Measurements from ENCODE around the gene RILPL1.

- TF ChIP-seq TARDBP (IDR thresholded peaks at IDR 0.05) (no peak), SP1 (IDR thresholded peaks at IDR 0.05) (no peak), FOXM1 (IDR thresholded peaks at IDR 0.05; ENCODE audit: borderline replicate concordance) (no peak), SUZ12 (IDR thresholded peaks at IDR 0.05) (no peak), NFRKB (IDR thresholded peaks at IDR 0.05) (no peak), LEF1 (IDR thresholded peaks at IDR 0.05; ENCODE audit: borderline replicate concordance) (no peak), ZNF384 (IDR thresholded peaks at IDR 0.05) (no peak), L3MBTL2 (conservative IDR thresholded peaks at IDR 0.05) (no peak), ELF4 (IDR thresholded peaks at IDR 0.05) (no peak), FOXA1 (IDR thresholded peaks at IDR 0.05) (no peak), BHLHE40 (IDR thresholded peaks at IDR 0.05; ENCODE audit: borderline replicate concordance) (no peak), HDGF (IDR thresholded peaks at IDR 0.05; ENCODE audit: borderline replicate concordance) (no peak)
These were observed 49.8 kb downstream of the RILPL1 start for GRCh38 chr12:123483602-123484248.

All from HEK293T (cell line).